SK-N-SH (cell line): ENCODE results near the gene FOXL2NB. TPM values are rescaled to one million over a fixed set of nuclear protein-coding genes. Genes with fewer than 3 reads are reported as not detected.

Source experiments
- CTCF ChIA-PET: fragments of 300-600, 350-600 bp; formaldehyde crosslinking; extraction: SDS; loops from one replicate; lab custom pipeline; 2021; lab: Yijun Ruan, JAX
- POLR2A ChIA-PET: fragments of 350-600 bp; sonication (Branson Sonifier 250); formaldehyde crosslinking; extraction: SDS; loops from one replicate; lab custom pipeline; 2020; ENCODE audit warnings: antibody characterized with exemption, inconsistent platforms; lab: Yijun Ruan, JAX
- DNase-seq: peaks from one replicate; pipeline ENCODE4 v3.0.0; 2012
- H2AFZ ChIP-seq: fragments of 200-600 bp; sonication (generic); 2 replicates; pipeline ENCODE4 v1.8.1; 2016; ENCODE audit warnings: antibody characterized with exemption, mild to moderate bottlenecking, low read depth
- H3F3A ChIP-seq: fragments of 200-600 bp; sonication (generic); replicated peaks from 2 replicates; pipeline ENCODE3; 2016; ENCODE audit warnings: antibody characterized with exemption, mild to moderate bottlenecking; ENCODE audit not compliant: insufficient read depth
- H3K27ac ChIP-seq, 2 experiments: fragments of 200-500 bp in 1 of 2; fragments of 200-600 bp in 1 of 2; sonication (Bioruptor generic) in 1 of 2; sonication (generic), shearing (Covaris generic) in 1 of 2; 2 replicates each; pipeline versions ENCODE4 v1.5.1 to v1.6.1; 2014 to 2016; ENCODE audit warnings: low read depth in 2 of 2, inconsistent platforms in 1 of 2, low read length in 1 of 2, mild to moderate bottlenecking in 1 of 2, mixed read lengths in 1 of 2
- H3K27me3 ChIP-seq: fragments of 200-600 bp; sonication (generic), shearing (Covaris generic); 2 replicates; pipeline ENCODE4 v1.6.1; 2016; ENCODE audit warnings: mixed run types; ENCODE audit not compliant: insufficient read depth
- H3K36me3 ChIP-seq, 2 experiments: fragments of 200-500 bp in 1 of 2; fragments of 200-600 bp in 1 of 2; sonication (Bioruptor generic) in 1 of 2; sonication (generic) in 1 of 2; replicated peaks in 1 of 2; 2 replicates each; pipeline versions ENCODE3 to v1.5.1; 2014 to 2016; ENCODE audit warnings: low read length in 1 of 2, mild to moderate bottlenecking in 1 of 2; ENCODE audit not compliant: insufficient read depth in 2 of 2, control insufficient read depth in 1 of 2
- H3K4me1 ChIP-seq, 2 experiments: fragments of 200-500 bp in 1 of 2; fragments of 200-600 bp in 1 of 2; sonication (Bioruptor generic) in 1 of 2; sonication (generic), shearing (Covaris generic) in 1 of 2; 2 replicates each; pipeline versions ENCODE4 v1.5.1 to v1.6.1; 2014 to 2016; ENCODE audit warnings: low read depth in 1 of 2, low read length in 1 of 2, mixed run types in 1 of 2; ENCODE audit not compliant: insufficient read depth in 2 of 2, control insufficient read depth in 1 of 2
- H3K4me2 ChIP-seq: fragments of 200-600 bp; sonication (generic), shearing (Covaris generic); 2 replicates; pipeline ENCODE4 v1.6.1; 2017; ENCODE audit warnings: mixed run types
- H3K4me3 ChIP-seq, 2 experiments: fragments of 200-500 bp in 1 of 2; fragments of 200-600 bp in 1 of 2; sonication (Bioruptor generic) in 1 of 2; sonication (generic), shearing (Covaris generic) in 1 of 2; 2 replicates each; pipeline versions ENCODE4 v1.5.1 to v1.8.1; 2014 to 2016; ENCODE audit warnings: low read depth in 2 of 2, inconsistent platforms in 1 of 2, low read length in 1 of 2, mild to moderate bottlenecking in 1 of 2, mixed read lengths in 1 of 2, moderate library complexity in 1 of 2
- H3K79me2 ChIP-seq: fragments of 200-600 bp; sonication (generic); 2 replicates; pipeline ENCODE4 v1.8.1; 2017; ENCODE audit warnings: mild to moderate bottlenecking; ENCODE audit not compliant: insufficient read depth
- H3K9ac ChIP-seq: fragments of 200-600 bp; sonication (generic); 2 replicates; pipeline ENCODE4 v1.6.1; 2017; ENCODE audit warnings: mixed run types
- H3K9me2 ChIP-seq: fragments of 200-600 bp; sonication (generic); 2 replicates; pipeline ENCODE4 v1.6.1; 2017; ENCODE audit warnings: mixed run types
- H3K9me3 ChIP-seq: fragments of 200-600 bp; sonication (generic); 2 replicates; pipeline ENCODE4 v1.6.1; 2017; ENCODE audit warnings: mixed run types, mild to moderate bottlenecking, moderate library complexity
- H4K20me1 ChIP-seq: fragments of 200-600 bp; sonication (generic); 2 replicates; pipeline ENCODE4 v1.6.1; 2017; ENCODE audit warnings: mild to moderate bottlenecking, mixed run types; ENCODE audit not compliant: insufficient read depth
- CTCF ChIP-seq: fragments of 200-600 bp; sonication (generic); IDR thresholded peaks from 2 replicates; pipeline ENCODE4 v1.6.1; 2017; ENCODE audit warnings: antibody characterized with exemption, mild to moderate bottlenecking, moderate library complexity
- ELF1 ChIP-seq: IDR thresholded peaks from 2 replicates; pipeline ENCODE4 v1.4.0; 2012
- EP300 ChIP-seq, 2 experiments: IDR thresholded peaks; 2 replicates each; pipeline versions ENCODE4 v1.4.0 to v1.6.1; 2012; ENCODE audit warnings: borderline replicate concordance in 1 of 2, low read depth in 1 of 2, low read length in 1 of 2
- FOSL2 ChIP-seq: IDR thresholded peaks from 2 replicates; pipeline ENCODE4 v1.4.0; 2012; ENCODE audit warnings: low read depth, mild to moderate bottlenecking, moderate library complexity, borderline replicate concordance
- FOXJ3 ChIP-seq: sonication (generic); formaldehyde crosslinking; IDR thresholded peaks from 2 replicates; pipeline ENCODE4 v1.5.1; 2020; ENCODE audit warnings: mild to moderate bottlenecking, missing genetic modification reagents
- GABPA ChIP-seq: IDR thresholded peaks from 2 replicates; pipeline ENCODE4 v1.4.0; 2012; ENCODE audit warnings: low read depth, mild to moderate bottlenecking
- GATA2 ChIP-seq: sonication (generic); formaldehyde crosslinking; IDR thresholded peaks from 2 replicates; pipeline ENCODE4 v1.5.0; 2020; ENCODE audit warnings: mild to moderate bottlenecking, missing genetic modification reagents
- IRF3 ChIP-seq: fragments of 150-350 bp; IDR thresholded peaks from 2 replicates; pipeline ENCODE4 v1.6.1; 2016; ENCODE audit warnings: mild to moderate bottlenecking, low read depth, low read length
- MAX ChIP-seq: IDR thresholded peaks from 2 replicates; pipeline ENCODE4 v1.4.0; 2012; ENCODE audit warnings: low read depth
- NRF1 ChIP-seq: IDR thresholded peaks from 2 replicates; pipeline ENCODE4 v1.6.1; 2012; ENCODE audit warnings: low read depth, mild to moderate bottlenecking, low read length
- RAD21 ChIP-seq: IDR thresholded peaks from 2 replicates; pipeline ENCODE4 v1.6.1; 2012; ENCODE audit warnings: mild to moderate bottlenecking, low read length
- RXRA ChIP-seq: IDR thresholded peaks from 2 replicates; pipeline ENCODE4 v1.4.0; 2012; ENCODE audit warnings: low read depth, mild to moderate bottlenecking, borderline replicate concordance
- TAF1 ChIP-seq: IDR thresholded peaks from 2 replicates; pipeline ENCODE4 v1.6.1; 2012; ENCODE audit warnings: low read depth, mild to moderate bottlenecking, low read length, moderate library complexity, borderline replicate concordance
- TCF12 ChIP-seq: IDR thresholded peaks from 2 replicates; pipeline ENCODE4 v1.4.0; 2012
- TEAD4 ChIP-seq: IDR thresholded peaks from 2 replicates; pipeline ENCODE4 v1.4.0; 2012; ENCODE audit warnings: mild to moderate bottlenecking, borderline replicate concordance; ENCODE audit not compliant: insufficient read depth
- USF1 ChIP-seq: IDR thresholded peaks from 2 replicates; pipeline ENCODE4 v1.4.0; 2012; ENCODE audit warnings: low read depth, borderline replicate concordance
- USF2 ChIP-seq: fragments of 150-350 bp; IDR thresholded peaks from 2 replicates; pipeline ENCODE4 v1.6.1; 2017; ENCODE audit warnings: antibody characterized with exemption, low read length, low read depth, borderline replicate concordance
- YY1 ChIP-seq: IDR thresholded peaks from 2 replicates; pipeline ENCODE4 v1.4.0; 2012; ENCODE audit warnings: low read depth, mild to moderate bottlenecking
- WGBS: methylation state at CpG from one replicate; pipeline ENCODE4 v1.1.6; 2017; ENCODE audit warnings: low lambda C conversion rate; 5-methylcytosine and 5-hydroxymethylcytosine counted together
- polyA plus RNA-seq, 3 experiments: library from polyadenylated mRNA; depleted of rRNA; stranded (reverse); fragments of >200 nt; gene quantifications; 2 replicates each; pipeline ENCODE4 v1.2.3, GENCODE V29; 2012

The FOXL2NB gene
- polyA plus RNA-seq, 1 of the 3 experiments (the other 2 are of a cell fraction), result not detected

GRCh38 chr3:138899351-138899991, 47.5 kb upstream of the FOXL2NB start:
- CTCF ChIA-PET, result interaction anchor here (0.9 to 6.5 kb wide), 4 partner anchors 16 to 437 kb away, joined by 4 to 50 read pairs (median 6); no protein-coding TSS in a partner anchor
- 47% methylated on average over 5 of the region's 5 CpGs for WGBS

More at GRCh38 chr3:138899351-138899991, 47.5 kb upstream of the FOXL2NB start:
- no peaks in the 10 kb centered on the region for H3K79me2 ChIP-seq
- H3K27me3 ChIP-seq, result no peaks in the 10 kb centered on the region
- no peaks in the 10 kb centered on the region for H3K4me1 ChIP-seq
- H3K9ac ChIP-seq, result no peak overlapping the region
- TF ChIP-seq TEAD4 (no peak), FOXJ3 (no peak), ELF1 (no peak), RXRA (no peak), CTCF (no peak), YY1 (no peak), USF1 (no peak), MAX (no peak), USF2 (no peak), IRF3 (no peak), NRF1 (no peak), TAF1 (no peak), GABPA (no peak), FOSL2 (no peak), TCF12 (no peak), EP300 (IDR thresholded peaks at IDR 0.05; ENCODE audit: borderline replicate concordance in 1 of 2, low read depth in 1 of 2, low read length in 1 of 2) (no peak), RAD21 (no peak), GATA2 (no peak)
- no peak overlapping the region for H2AFZ ChIP-seq
- POLR2A ChIA-PET, result no interaction called here
- no peaks in the 10 kb centered on the region for H4K20me1 ChIP-seq
- no peak for DNase-seq
- H3K27ac ChIP-seq, result no peak overlapping the region
- no peaks in the 10 kb centered on the region for H3K9me2 ChIP-seq
- no peak overlapping the region for H3K4me2 ChIP-seq
- no peaks in the 10 kb centered on the region for H3K36me3 ChIP-seq
- H3K4me3 ChIP-seq, result no peak overlapping the region
- no peaks in the 10 kb centered on the region for H3K9me3 ChIP-seq
- no peaks in the 10 kb centered on the region for H3F3A ChIP-seq
